Coronary artery (tissue), 2 donors: ENCODE measurements around the gene GALM.
A peak's percentile ranks its signal among the peaks of the same experiment; 100 is the strongest.

Source experiments
- DNase-seq: peaks from one replicate; pipeline ENCODE4 v3.0.0-alpha.2; 2017; ENCODE audit warnings: low spot score
- H3K27ac ChIP-seq, 2 donors: fragments of 200-600 bp; sonication (generic); one replicate each; pipeline ENCODE4 v1.5.1; 2016 to 2019
- H3K4me3 ChIP-seq: fragments of 200-600 bp; sonication (generic); 2 replicates; pipeline ENCODE4 v1.5.1; 2016; ENCODE audit warnings: mild to moderate bottlenecking, moderate library complexity
- CTCF ChIP-seq: fragments of 200-600 bp; sonication (generic); IDR thresholded peaks from one replicate; pipeline ENCODE4 v1.5.1; 2019; ENCODE audit warnings: antibody characterized with exemption

The GALM gene

DNA sequence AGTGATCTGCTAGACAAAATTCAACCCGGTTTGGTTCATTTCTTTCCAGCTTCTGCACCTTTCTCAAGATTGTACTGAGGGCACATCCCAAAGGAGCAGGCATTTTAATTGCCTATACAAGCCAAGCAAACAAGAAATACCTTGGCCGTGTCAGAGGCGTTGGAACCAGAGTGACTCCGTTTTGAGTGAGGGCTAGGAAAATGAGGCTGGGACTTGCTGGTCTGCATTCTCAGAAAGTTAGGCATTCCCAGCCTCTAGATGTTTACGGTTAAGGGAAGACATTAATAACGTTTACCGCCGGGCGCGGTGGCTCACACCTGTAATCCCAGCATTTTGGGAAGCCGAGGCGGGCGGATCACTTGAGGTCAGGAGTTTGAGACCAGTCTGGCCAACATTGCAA, 110.6 kb downstream of the GALM start:
- no peak for TF ChIP-seq CTCF
- Histone ChIP-seq H3K4me3 (no peak overlapping the region), H3K27ac (no peak overlapping the region)
- DNase-seq: no peak

- H3K27ac ChIP-seq: peak overlapping the region in 1 of 2 donors; percentile 62
- no peak for TF ChIP-seq CTCF
Measured at GRCh38 chr2:38778687-38779082, 112.8 kb downstream of the GALM start.

DNA sequence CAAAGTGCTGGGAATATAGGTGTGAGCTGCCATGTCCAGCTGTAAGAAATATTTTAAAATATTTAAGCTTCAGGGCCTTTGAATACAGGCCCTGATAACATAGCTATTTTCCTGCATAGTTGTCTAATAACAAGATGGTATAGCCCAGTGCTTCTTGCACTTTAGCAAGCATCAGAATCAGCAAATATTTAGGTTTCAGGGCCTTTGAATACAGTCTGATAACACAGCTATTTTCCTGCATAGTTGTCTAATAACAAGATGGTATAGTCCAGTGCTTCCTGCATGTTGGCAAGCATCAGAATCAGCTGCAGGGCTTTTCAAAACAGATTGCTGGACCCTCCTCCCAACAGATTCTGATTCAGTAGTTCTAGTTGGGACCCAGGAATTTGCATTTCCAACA, 117.7 kb downstream of the GALM start:
- Histone ChIP-seq H3K27ac (no peak overlapping the region), H3K4me3 (no peak overlapping the region)
- DNase-seq: no peak
- no peak for TF ChIP-seq CTCF

More at GRCh38 chr2:38778687-38779082, 112.8 kb downstream of the GALM start:
- no peak for DNase-seq
- H3K4me3 ChIP-seq: peak overlapping the region; percentile 70
